Lung (tissue), 12 donors: Measurements from ENCODE around the gene OLFM3. TPM values are rescaled to one million over a fixed set of nuclear protein-coding genes. Genes with fewer than 3 reads are reported as not detected.
A peak's percentile ranks its signal among the peaks of the same experiment; 100 is the strongest.

Experiments
- ATAC-seq: fragments of 200-7000 bp; cut with Tn5 transposase; one replicate; pipeline ENCODE4 v1.9.1; 2020; ENCODE audit warnings: moderate number of reproducible peaks; ENCODE audit not compliant: insufficient read depth, low FRiP score
- DNase-seq, 3 donors: peaks; one replicate each; pipeline ENCODE4 v3.0.0-alpha.2; 2013 to 2017
- H3K27ac ChIP-seq, 2 donors: one replicate each; pipeline ENCODE4 v1.5.1; 2013; ENCODE audit warnings: mild to moderate bottlenecking in 2 of 2, moderate library complexity in 2 of 2, control low read depth in 1 of 2, inconsistent platforms in 1 of 2, low read depth in 1 of 2, low read length in 1 of 2
- H3K27me3 ChIP-seq, 3 donors: one replicate each; pipeline ENCODE4 v1.5.1; 2013; ENCODE audit warnings: low read length in 2 of 3; ENCODE audit not compliant: control insufficient read depth in 3 of 3, insufficient read depth in 3 of 3
- H3K36me3 ChIP-seq, 4 donors: one replicate each; pipeline ENCODE4 v1.5.1; 2013; ENCODE audit warnings: low read length in 4 of 4, mild to moderate bottlenecking in 1 of 4, moderate library complexity in 1 of 4; ENCODE audit not compliant: control insufficient read depth in 4 of 4, insufficient read depth in 4 of 4
- H3K4me1 ChIP-seq, 5 donors: one replicate each; pipeline ENCODE4 v1.5.1; 2013; ENCODE audit warnings: low read length in 5 of 5, mild to moderate bottlenecking in 2 of 5, moderate library complexity in 1 of 5; ENCODE audit not compliant: control insufficient read depth in 5 of 5, insufficient read depth in 5 of 5
- H3K4me3 ChIP-seq: one replicate; pipeline ENCODE4 v1.5.1; 2013; ENCODE audit warnings: mild to moderate bottlenecking, control low read depth, moderate library complexity
- H3K9ac ChIP-seq, 2 donors: one replicate each; pipeline ENCODE4 v1.5.1; 2013; ENCODE audit warnings: low read length in 2 of 2, control low read depth in 1 of 2; ENCODE audit not compliant: insufficient read depth in 1 of 2
- H3K9me3 ChIP-seq, 4 donors: one replicate each; pipeline ENCODE4 v1.5.1; 2013; ENCODE audit warnings: low read length in 3 of 4, mild to moderate bottlenecking in 1 of 4, moderate library complexity in 1 of 4; ENCODE audit not compliant: control insufficient read depth in 4 of 4, insufficient read depth in 3 of 4
- WGBS, 2 donors: extraction: QIAGEN DNeasy Blood & Tissue Kit; methylation state at CpG; one replicate each; pipeline ENCODE4 v1.1.7; 2013; 5-methylcytosine and 5-hydroxymethylcytosine counted together
- polyA plus RNA-seq, 2 donors: library from polyadenylated mRNA; stranded (reverse); fragments of 200-250 nt; gene quantifications; one replicate each; pipeline ENCODE4 v1.2.1, GENCODE V29; 2013
- total RNA-seq, 2 donors: library from RNA; depleted of rRNA in 1 of 2; stranded (reverse); fragments of >200 nt in 1 of 2; gene quantifications; one replicate each; pipeline ENCODE4 v1.2.1, GENCODE V29; 2014 to 2021
- TF ChIP-seq, protein P1 (sequence below): IDR thresholded peaks from 2 replicates; pipeline ENCODE4 v1.5.1; 2012; ENCODE audit warnings: mild to moderate bottlenecking; ENCODE audit errors: control extremely low read depth, extremely low read depth
- donor health status: control.
- donor health status: control.
- donor health status: Bipolar disorder and iron deficiency.
- donor health status: healthy.
- donor health status: DM: yes; HTN: yes; CAD: no.

Gene OLFM3
- total and polyA plus RNA-seq, 4 donors, result 8.1 TPM; not detected in 3

DNA sequence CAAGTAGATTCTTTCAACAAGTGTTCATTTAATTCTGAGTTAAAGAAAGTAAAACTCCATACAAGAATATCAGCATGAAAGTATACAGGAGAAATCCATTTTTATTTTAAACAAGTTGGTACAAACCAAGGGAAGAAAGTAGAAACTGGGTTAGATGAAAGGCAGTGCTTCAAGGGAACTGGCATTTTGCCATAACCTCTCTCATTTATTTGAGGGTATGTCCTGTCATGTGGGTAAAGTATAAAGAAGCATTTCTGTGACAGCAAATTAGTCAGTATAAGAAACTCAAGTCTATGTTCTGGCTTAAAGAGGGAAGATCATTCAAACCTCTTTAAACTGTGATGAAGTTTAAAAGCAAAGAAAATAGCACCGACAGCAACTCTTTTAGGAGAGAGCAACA is 32.0 kb downstream of the OLFM3 start:
- H3K27me3 ChIP-seq, result no peaks in the 10 kb centered on the region
- H3K36me3 ChIP-seq, result no peaks in the 10 kb centered on the region
- 0 to 27% methylated on average over 1 of the region's 1 CpG for WGBS, 2 donors

DNA sequence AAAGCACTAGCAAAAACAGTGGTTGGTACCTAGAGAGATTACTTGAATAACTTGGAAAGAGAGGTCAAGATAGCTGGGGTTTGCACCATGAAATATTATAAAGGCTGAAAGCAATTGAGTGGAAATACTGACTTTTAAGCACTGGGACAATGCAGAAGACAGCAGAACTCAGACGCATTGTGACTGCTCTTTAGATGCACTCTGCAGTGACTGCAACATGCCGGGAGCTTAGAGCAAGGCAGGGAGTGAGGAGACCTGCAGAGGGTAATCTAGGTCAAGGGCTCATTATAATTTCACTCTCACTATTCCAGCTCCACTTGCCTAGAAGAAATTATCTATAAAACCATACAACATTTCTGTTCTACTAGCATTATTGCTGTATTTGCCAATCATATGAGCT is 36.6 kb downstream of the OLFM3 start:
- no peaks in the 10 kb centered on the region for H3K4me1 ChIP-seq
- 65 to 89% methylated on average over 2 of the region's 2 CpGs for WGBS, 2 donors
- peaks cover 0 to 4% (median 0%) of the 10 kb centered on the region in 3 donors for H3K27me3 ChIP-seq
- DNase-seq (no peak), ATAC-seq (no peak)
- TF ChIP-seq, protein P1, sequence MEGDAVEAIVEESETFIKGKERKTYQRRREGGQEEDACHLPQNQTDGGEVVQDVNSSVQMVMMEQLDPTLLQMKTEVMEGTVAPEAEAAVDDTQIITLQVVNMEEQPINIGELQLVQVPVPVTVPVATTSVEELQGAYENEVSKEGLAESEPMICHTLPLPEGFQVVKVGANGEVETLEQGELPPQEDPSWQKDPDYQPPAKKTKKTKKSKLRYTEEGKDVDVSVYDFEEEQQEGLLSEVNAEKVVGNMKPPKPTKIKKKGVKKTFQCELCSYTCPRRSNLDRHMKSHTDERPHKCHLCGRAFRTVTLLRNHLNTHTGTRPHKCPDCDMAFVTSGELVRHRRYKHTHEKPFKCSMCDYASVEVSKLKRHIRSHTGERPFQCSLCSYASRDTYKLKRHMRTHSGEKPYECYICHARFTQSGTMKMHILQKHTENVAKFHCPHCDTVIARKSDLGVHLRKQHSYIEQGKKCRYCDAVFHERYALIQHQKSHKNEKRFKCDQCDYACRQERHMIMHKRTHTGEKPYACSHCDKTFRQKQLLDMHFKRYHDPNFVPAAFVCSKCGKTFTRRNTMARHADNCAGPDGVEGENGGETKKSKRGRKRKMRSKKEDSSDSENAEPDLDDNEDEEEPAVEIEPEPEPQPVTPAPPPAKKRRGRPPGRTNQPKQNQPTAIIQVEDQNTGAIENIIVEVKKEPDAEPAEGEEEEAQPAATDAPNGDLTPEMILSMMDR, result no peak
- H3K4me3 ChIP-seq, result no peak overlapping the region
- H3K27ac ChIP-seq, result no peak overlapping the region
- no peak overlapping the region for H3K9ac ChIP-seq
- no peaks in the 10 kb centered on the region for H3K36me3 ChIP-seq
- no peaks in the 10 kb centered on the region for H3K9me3 ChIP-seq

More for the DNA sequence above, 32.0 kb downstream of the OLFM3 start:
- TF ChIP-seq, protein P1, result no peak
- no peak overlapping the region for H3K4me3 ChIP-seq
- H3K4me1 ChIP-seq, result no peaks in the 10 kb centered on the region
- no peak overlapping the region for H3K27ac ChIP-seq
- no peaks in the 10 kb centered on the region for H3K9me3 ChIP-seq
- DNase-seq (peak in 1 of 3 donors; percentile 20), ATAC-seq (no peak)
- no peak overlapping the region for H3K9ac ChIP-seq

DNA sequence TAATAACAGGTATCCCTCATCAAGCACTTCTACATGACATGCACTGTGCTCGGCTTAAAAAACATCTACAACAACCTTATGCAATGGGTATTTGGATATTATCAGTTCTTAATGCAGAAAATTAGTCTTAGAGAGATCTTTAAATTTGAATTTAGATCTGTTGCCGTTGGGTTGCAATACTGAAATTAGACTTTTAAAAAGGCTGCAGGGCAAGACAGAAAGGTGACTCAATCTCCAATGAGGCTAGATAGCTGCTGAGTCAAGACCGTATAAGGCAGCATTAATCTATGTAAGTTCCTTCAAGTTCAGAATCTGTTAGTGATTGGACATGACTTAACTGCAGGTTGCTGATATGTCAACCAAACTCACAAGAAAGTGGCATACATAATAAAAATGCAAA is 37.3 kb downstream of the OLFM3 start:
- ATAC-seq (no peak), DNase-seq (no peak)
- Histone ChIP-seq H3K27ac (no peak overlapping the region), H3K9me3 (no peaks in the 10 kb centered on the region), H3K27me3 (peaks cover 0 to 4% (median 0%) of the 10 kb centered on the region in 3 donors), H3K36me3 (no peaks in the 10 kb centered on the region), H3K9ac (no peak overlapping the region), H3K4me1 (no peaks in the 10 kb centered on the region), H3K4me3 (no peak overlapping the region)
- TF ChIP-seq, protein P1, result no peak
- 79 to 81% methylated on average over 3 of the region's 3 CpGs for WGBS, 2 donors

DNA sequence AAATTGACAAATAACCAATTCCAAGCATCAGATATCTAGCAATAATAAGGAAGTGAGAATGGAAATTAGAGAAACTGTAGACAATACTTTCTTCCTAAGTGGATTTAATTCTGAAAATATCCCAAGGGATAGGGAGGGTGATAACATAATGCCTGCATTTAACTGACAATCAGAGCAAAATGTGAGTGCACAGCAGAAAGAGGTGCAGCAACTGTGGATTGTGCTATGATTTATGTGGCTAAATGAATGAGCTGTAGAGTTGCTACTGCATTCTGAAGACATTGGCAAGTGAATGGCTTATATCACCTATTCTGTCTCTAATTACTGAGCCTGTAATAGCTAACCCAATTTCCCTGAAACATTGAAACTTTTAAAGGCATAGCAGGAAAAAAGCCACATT is 39.0 kb downstream of the OLFM3 start:
- TF ChIP-seq, protein P1, result no peak
- Histone ChIP-seq H3K4me3 (no peak overlapping the region), H3K27me3 (peaks cover 0 to 4% (median 0%) of the 10 kb centered on the region in 3 donors), H3K9me3 (no peaks in the 10 kb centered on the region), H3K27ac (no peak overlapping the region), H3K9ac (no peak overlapping the region), H3K4me1 (peaks cover 0 to 2% (median 0%) of the 10 kb centered on the region in 5 donors), H3K36me3 (no peaks in the 10 kb centered on the region)
- ATAC-seq (no peak), DNase-seq (no peak)
